ENCODE results near the gene SLC9A5.

DNA sequence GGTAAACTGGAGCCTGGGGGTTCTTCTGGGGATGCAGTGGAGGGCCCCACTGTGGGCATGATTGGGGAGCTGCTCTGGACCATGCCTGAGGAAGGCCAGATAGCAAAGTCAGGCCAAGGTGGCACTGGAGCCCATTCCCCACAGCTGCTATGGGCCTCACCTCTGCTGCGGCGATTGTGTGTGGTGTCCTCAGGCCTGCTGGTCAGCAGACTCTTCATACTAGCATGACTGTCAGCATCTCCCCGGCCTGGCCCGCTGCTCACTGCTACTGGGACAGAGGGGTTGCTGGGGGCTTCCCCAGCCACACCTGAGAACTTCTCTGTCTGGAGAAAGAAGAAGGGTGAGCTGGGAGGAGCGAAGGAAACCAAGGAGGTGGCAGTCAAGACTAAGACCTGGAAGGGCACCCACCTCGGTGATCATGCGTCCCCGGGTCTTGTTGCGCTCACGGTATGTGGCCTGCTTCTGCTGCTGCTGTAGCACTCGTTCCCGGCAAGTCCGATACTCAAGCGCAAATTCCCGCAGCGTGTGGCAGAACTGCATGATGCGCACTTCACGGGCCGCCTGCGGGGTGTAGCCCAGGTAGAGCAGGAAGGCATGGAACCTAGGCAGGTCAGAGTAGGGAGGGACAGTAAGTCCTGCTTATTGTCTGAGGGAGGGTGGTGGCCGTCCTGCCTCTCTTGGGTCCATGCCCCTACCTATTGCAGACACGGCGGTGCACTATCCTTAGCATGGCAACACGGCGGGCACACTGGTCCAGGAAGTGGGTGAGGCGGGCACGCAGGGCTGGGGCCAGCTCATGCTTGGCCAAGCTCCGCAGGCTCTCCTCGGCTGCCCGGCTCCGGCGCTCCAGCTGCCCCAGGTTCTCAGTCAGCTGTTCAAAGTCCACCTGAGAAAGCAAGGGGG lies 18.6 kb upstream of the SLC9A5 start:
- TF ChIP-seq CTCF (conservative IDR thresholded peaks at IDR 0.05; ENCODE audit: low read length) = no peak
- TF ChIP-seq EZH2phosphoT487 (IDR thresholded peaks at IDR 0.05; ENCODE audit: borderline replicate concordance, low read depth, low read length) = no peak

Data from OCI-LY7 (cell line).